ENCODE results near the gene FXYD6. TPM values are rescaled to one million over a fixed set of nuclear protein-coding genes. Genes with fewer than 3 reads are reported as not detected.
"Not testable (repeated sequence)": the region's sequence is repeated elsewhere in the genome, so short reads cannot be mapped to it uniquely, and the experiment has no call there.

FXYD6 gene
- total RNA-seq, 1 experiment from 2014 or later, result 1.0 TPM

DNA sequence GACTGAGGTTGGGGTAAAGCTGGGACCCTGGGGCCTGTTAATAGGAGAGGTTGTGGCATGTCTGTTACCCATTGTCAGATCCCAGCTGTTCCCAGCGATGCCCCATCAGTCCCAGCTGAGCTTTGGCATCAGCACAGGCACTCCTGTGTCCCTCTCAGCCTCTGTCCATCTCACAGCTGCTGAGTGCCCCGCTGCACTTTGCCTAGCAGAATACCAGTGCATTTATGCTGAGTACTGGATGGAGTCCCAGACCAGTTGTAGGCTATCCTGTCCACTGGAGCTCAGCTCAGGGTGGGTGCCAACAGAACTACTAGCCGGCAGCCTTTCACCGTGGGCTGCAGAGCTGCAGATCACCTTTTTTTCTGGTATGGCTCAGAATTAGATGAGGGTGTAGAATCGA lies 9.9 kb downstream of the FXYD6 start:
- BruUV-seq (replicated peaks), result no TSS peak
- Mint-ChIP-seq H3K4me3 (ENCODE audit: unreplicated experiment) (no peak overlapping the region), H3K9me3 (ENCODE audit: unreplicated experiment) (no peaks in the 10 kb centered on the region), H3K27ac (ENCODE audit: unreplicated experiment) (no peak overlapping the region), H3K36me3 (ENCODE audit: insufficient read depth, unreplicated experiment) (no peaks in the 10 kb centered on the region), H3K27me3 (ENCODE audit: insufficient read depth, unreplicated experiment) (peaks cover 15% of the 10 kb centered on the region), H3K4me1 (ENCODE audit: low read depth, unreplicated experiment) (no peaks in the 10 kb centered on the region)
- ChIA-PET POLR2A (no interaction called here), CTCF (interaction anchor here (1.9 kb wide), 1 partner anchor 80 kb away, joined by 5 read pairs; no protein-coding TSS in a partner anchor)
- no peaks in the 10 kb centered on the region for H3K4me1 ChIP-seq
- no peaks in the 10 kb centered on the region; the same call in 1 of the 2 replicates for H3K9me3 ChIP-seq
- intact Hi-C loops (cut with micrococcal nuclease; ENCODE audit: unreplicated experiment), result no loop called here
- no peaks in the 10 kb centered on the region; the same call in 1 of the 2 replicates for H3K27me3 ChIP-seq (replicated peaks; ENCODE audit: control insufficient read depth, insufficient read depth, low read length)
- TF ChIP-seq, protein P1, sequence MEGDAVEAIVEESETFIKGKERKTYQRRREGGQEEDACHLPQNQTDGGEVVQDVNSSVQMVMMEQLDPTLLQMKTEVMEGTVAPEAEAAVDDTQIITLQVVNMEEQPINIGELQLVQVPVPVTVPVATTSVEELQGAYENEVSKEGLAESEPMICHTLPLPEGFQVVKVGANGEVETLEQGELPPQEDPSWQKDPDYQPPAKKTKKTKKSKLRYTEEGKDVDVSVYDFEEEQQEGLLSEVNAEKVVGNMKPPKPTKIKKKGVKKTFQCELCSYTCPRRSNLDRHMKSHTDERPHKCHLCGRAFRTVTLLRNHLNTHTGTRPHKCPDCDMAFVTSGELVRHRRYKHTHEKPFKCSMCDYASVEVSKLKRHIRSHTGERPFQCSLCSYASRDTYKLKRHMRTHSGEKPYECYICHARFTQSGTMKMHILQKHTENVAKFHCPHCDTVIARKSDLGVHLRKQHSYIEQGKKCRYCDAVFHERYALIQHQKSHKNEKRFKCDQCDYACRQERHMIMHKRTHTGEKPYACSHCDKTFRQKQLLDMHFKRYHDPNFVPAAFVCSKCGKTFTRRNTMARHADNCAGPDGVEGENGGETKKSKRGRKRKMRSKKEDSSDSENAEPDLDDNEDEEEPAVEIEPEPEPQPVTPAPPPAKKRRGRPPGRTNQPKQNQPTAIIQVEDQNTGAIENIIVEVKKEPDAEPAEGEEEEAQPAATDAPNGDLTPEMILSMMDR (IDR thresholded peaks at IDR 0.05; ENCODE audit: insufficient read depth in 1 of 2, low read depth in 1 of 2, low read length in 1 of 2, severe bottlenecking in 1 of 2, unreplicated experiment in 1 of 2), result no peak
- H3K4me3 ChIP-seq (ENCODE audit: low read depth, low read length), result no peak overlapping the region
- no peaks in the 10 kb centered on the region for H3K36me3 ChIP-seq (ENCODE audit: control insufficient read depth, insufficient read depth, low read length)
- no peak for DNase-seq

DNA sequence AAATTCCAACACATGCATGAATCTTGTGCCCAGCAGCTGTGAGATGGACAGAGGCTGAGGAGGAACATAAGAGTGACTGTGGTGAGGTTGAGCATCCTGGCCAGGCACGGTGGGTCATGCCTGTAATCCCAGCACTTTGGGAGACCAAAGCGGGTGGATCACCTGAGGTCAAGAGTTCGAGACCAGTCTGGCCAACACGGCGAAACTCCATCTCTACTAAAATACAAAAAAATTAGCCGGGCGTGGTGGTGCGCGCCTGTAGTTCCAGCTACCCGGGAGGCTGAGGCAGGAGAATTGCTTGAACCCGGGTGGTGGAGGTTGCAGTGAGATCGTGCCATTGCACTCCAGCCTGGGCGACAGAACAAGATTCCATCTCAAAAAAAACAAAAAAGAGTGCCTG lies 10.9 kb downstream of the FXYD6 start:
- H3K9me3 Mint-ChIP-seq (ENCODE audit: unreplicated experiment), result not testable (repeated sequence)

DNA sequence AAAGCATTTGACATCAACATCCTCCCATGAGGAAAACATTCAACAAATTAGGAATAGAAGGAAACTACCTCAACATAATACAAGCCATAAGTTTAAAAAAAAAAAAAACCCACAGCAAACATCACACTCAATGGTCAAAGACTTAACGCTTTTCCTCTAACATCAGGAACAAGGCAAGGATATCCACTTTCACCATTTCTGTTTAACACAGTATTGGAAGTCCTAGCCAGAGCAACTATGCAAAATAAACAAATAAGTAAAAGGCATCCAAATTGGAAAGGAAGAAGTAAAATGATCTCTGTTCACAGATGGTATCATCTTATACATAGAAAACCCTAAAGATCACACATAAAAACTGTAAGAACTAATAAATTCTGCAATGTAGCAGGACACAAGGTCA lies 13.1 kb downstream of the FXYD6 start:
- BruUV-seq (replicated peaks), result no TSS peak
- Mint-ChIP-seq H3K4me3 (ENCODE audit: unreplicated experiment) (no peak overlapping the region), H3K36me3 (ENCODE audit: insufficient read depth, unreplicated experiment) (no peaks in the 10 kb centered on the region), H3K4me1 (ENCODE audit: low read depth, unreplicated experiment) (no peaks in the 10 kb centered on the region), H3K27me3 (ENCODE audit: insufficient read depth, unreplicated experiment) (peaks cover 19% of the 10 kb centered on the region), H3K9me3 (ENCODE audit: unreplicated experiment) (no peaks in the 10 kb centered on the region), H3K27ac (ENCODE audit: unreplicated experiment) (no peak overlapping the region)
- intact Hi-C loops (cut with micrococcal nuclease; ENCODE audit: unreplicated experiment), result no loop called here
- Histone ChIP-seq H3K9me3 (no peaks in the 10 kb centered on the region; the same call in 1 of the 2 replicates), H3K4me3 (ENCODE audit: low read depth, low read length) (no peak overlapping the region), H3K4me1 (no peaks in the 10 kb centered on the region), H3K27me3 (replicated peaks; ENCODE audit: control insufficient read depth, insufficient read depth, low read length) (0 out of 2 replicates have a peak, but pooled peaks cover 1% of the 10 kb centered on the region), H3K36me3 (ENCODE audit: control insufficient read depth, insufficient read depth, low read length) (no peaks in the 10 kb centered on the region)
- CTCF ChIA-PET, result no interaction called here
- no peak for DNase-seq
- TF ChIP-seq, protein P1 (IDR thresholded peaks at IDR 0.05; ENCODE audit: insufficient read depth in 1 of 2, low read depth in 1 of 2, low read length in 1 of 2, severe bottlenecking in 1 of 2, unreplicated experiment in 1 of 2), result no peak
- POLR2A ChIA-PET, result no interaction called here

More for the DNA sequence above, 10.9 kb downstream of the FXYD6 start:
- POLR2A ChIA-PET; H3K4me1 ChIP-seq; H3K4me3 ChIP-seq (ENCODE audit: low read depth, low read length); H3K4me1 Mint-ChIP-seq (ENCODE audit: low read depth, unreplicated experiment); H3K4me3 Mint-ChIP-seq (ENCODE audit: unreplicated experiment); H3K9me3 ChIP-seq; H3K36me3 Mint-ChIP-seq (ENCODE audit: insufficient read depth, unreplicated experiment); H3K27ac Mint-ChIP-seq (ENCODE audit: unreplicated experiment); intact Hi-C loops (cut with micrococcal nuclease; ENCODE audit: unreplicated experiment); BruUV-seq (replicated peaks); H3K36me3 ChIP-seq (ENCODE audit: control insufficient read depth, insufficient read depth, low read length); H3K27me3 ChIP-seq (replicated peaks; ENCODE audit: control insufficient read depth, insufficient read depth, low read length); DNase-seq: not testable (repeated sequence)
- CTCF ChIA-PET, result interaction anchor here (1.9 kb wide), 1 partner anchor 81 kb away, joined by 5 read pairs; no protein-coding TSS in a partner anchor
- H3K27me3 Mint-ChIP-seq (ENCODE audit: insufficient read depth, unreplicated experiment), result peaks cover 15% of the 10 kb centered on the region

DNA sequence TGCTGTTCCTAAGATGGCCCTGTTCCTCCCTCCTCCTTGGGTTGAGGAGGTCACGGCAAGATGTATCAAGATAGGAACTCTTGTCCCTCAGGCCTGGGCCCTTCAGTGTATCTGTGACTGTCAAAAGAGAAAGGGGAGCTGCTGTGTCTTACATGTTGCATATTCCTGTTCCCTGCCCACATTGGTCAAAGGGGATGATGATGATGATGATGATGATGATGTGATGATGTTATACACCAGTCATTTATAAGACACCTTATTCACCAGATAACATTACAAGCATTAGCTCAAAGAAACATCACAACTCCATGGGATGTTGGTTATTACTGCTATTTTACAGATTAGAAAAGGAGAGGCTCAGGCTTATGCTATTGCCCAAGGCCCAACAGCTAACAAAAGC lies 13.7 kb downstream of the FXYD6 start:
- Histone ChIP-seq H3K4me1 (no peaks in the 10 kb centered on the region), H3K9me3 (no peaks in the 10 kb centered on the region; the same call in 1 of the 2 replicates), H3K36me3 (ENCODE audit: control insufficient read depth, insufficient read depth, low read length) (no peaks in the 10 kb centered on the region), H3K4me3 (ENCODE audit: low read depth, low read length) (no peak overlapping the region), H3K27me3 (replicated peaks; ENCODE audit: control insufficient read depth, insufficient read depth, low read length) (0 out of 2 replicates have a peak, but pooled peaks cover 1% of the 10 kb centered on the region)
- no TSS peak for BruUV-seq (replicated peaks)
- H3K27ac Mint-ChIP-seq (ENCODE audit: unreplicated experiment), result no peak overlapping the region
- peaks cover 21% of the 10 kb centered on the region for H3K27me3 Mint-ChIP-seq (ENCODE audit: insufficient read depth, unreplicated experiment)
- no peaks in the 10 kb centered on the region for H3K36me3 Mint-ChIP-seq (ENCODE audit: insufficient read depth, unreplicated experiment)
- TF ChIP-seq, protein P1 (IDR thresholded peaks at IDR 0.05; ENCODE audit: insufficient read depth in 1 of 2, low read depth in 1 of 2, low read length in 1 of 2, severe bottlenecking in 1 of 2, unreplicated experiment in 1 of 2), result no peak
- H3K9me3 Mint-ChIP-seq (ENCODE audit: unreplicated experiment), result no peaks in the 10 kb centered on the region
- no peaks in the 10 kb centered on the region for H3K4me1 Mint-ChIP-seq (ENCODE audit: low read depth, unreplicated experiment)
- no peak for DNase-seq
- ChIA-PET CTCF (no interaction called here), POLR2A (no interaction called here)
- intact Hi-C loops (cut with micrococcal nuclease; ENCODE audit: unreplicated experiment), result no loop called here
- no peak overlapping the region for H3K4me3 Mint-ChIP-seq (ENCODE audit: unreplicated experiment)

All from Caco-2 (cell line).